Right renal cortex interstitium (tissue), 3 donors: Measurements from ENCODE around the gene LILRA6. TPM values are rescaled to one million over a fixed set of nuclear protein-coding genes. Genes with fewer than 3 reads are reported as not detected.

ENCODE experiments used
- DNase-seq, 3 donors: peaks; one replicate each; pipeline ENCODE4 v3.0.0-alpha.2; 2013; ENCODE audit warnings: low read depth in 3 of 3, low spot score in 2 of 3
- polyA plus RNA-seq, 3 donors: library from polyadenylated mRNA; unstranded; fragments of 120-200 nt; gene quantifications; one replicate each; pipeline ENCODE4 v1.2.1, GENCODE V29; 2013; ENCODE audit not compliant: insufficient read length in 3 of 3

Gene LILRA6
- polyA plus RNA-seq, 3 donors, result 0.37 to 0.42 (median 0.39) TPM

GRCh38 chr19:54190503-54191010 is 52.0 kb downstream of the LILRA6 start:
- DNase-seq, result peak; percentile 97 to 99 (median 97)

GRCh38 chr19:54189735-54190502 is 52.7 kb downstream of the LILRA6 start:
- peak; percentile 100 for DNase-seq

GRCh38 chr19:54189145-54189734 is 53.4 kb downstream of the LILRA6 start, which contains the start of gene MBOAT7:
TSS of gene MBOAT7 (minus strand) at chr19:54189580. CDS start at chr19:54188508, 1,072 bp downstream.
- no peak for DNase-seq

- no peak for DNase-seq
These were observed 54.2 kb downstream of the LILRA6 start for GRCh38 chr19:54188215-54188871.

GRCh38 chr19:54186934-54187381 is 55.6 kb downstream of the LILRA6 start:
- no peak for DNase-seq

Other genes with a start within 250 kb of the LILRA6 start
- gene VSTM1, start 178.9 kb downstream of the LILRA6 start, polyA plus RNA-seq, result under 1 TPM in 2 of 3 donors, not detected in 1; 0.23 to 0.42 TPM
- gene TARM1, start 161.4 kb downstream of the LILRA6 start, polyA plus RNA-seq, result not detected
- under 1 TPM; 0.11 to 0.20 (median 0.18) TPM for gene OSCAR, start 142.0 kb downstream of the LILRA6 start, polyA plus RNA-seq
- 100 to 1,000 TPM in 1 of 3 donors, 10 to 100 TPM in 2; 87.3 to 113 (median 96.6) TPM for gene NDUFA3, start 139.9 kb downstream of the LILRA6 start, polyA plus RNA-seq
- gene TFPT, start 127.1 kb downstream of the LILRA6 start, polyA plus RNA-seq, result 10 to 100 TPM; 11.9 to 13.8 (median 12.3) TPM
- 10 to 100 TPM; 70.4 to 75.2 (median 72.5) TPM for gene PRPF31, start 127.0 kb downstream of the LILRA6 start, polyA plus RNA-seq
- gene CNOT3, start 105.0 kb downstream of the LILRA6 start, polyA plus RNA-seq, result 10 to 100 TPM; 64.7 to 74.7 (median 70.8) TPM
- 1 to 10 TPM; 7.3 to 7.6 (median 7.6) TPM for gene LENG1, start 83.1 kb downstream of the LILRA6 start, polyA plus RNA-seq
- gene TMC4, start 69.6 kb downstream of the LILRA6 start, polyA plus RNA-seq, result 10 to 100 TPM; 23.0 to 33.2 (median 25.3) TPM
- gene MBOAT7, start 53.2 kb downstream of the LILRA6 start, polyA plus RNA-seq, result 10 to 100 TPM; 44.6 to 60.5 (median 54.0) TPM
- gene TSEN34, start 51.5 kb downstream of the LILRA6 start, polyA plus RNA-seq, result 10 to 100 TPM; 41.3 to 49.2 (median 42.1) TPM
- 1,000 to 10,000 TPM; 1,272 to 1,378 (median 1,292) TPM for gene RPS9, start 41.9 kb downstream of the LILRA6 start, polyA plus RNA-seq
- 1 to 10 TPM in 1 of 3 donors, under 1 TPM in 2; 0.74 to 1.1 (median 1.00) TPM for gene LILRB3, start 19.8 kb downstream of the LILRA6 start, polyA plus RNA-seq
- 1 to 10 TPM; 1.3 to 1.5 (median 1.4) TPM for gene LILRB5, start 14.5 kb upstream of the LILRA6 start, polyA plus RNA-seq
- gene LILRB2, start 38.3 kb upstream of the LILRA6 start, polyA plus RNA-seq, result 1 to 10 TPM in 2 of 3 donors, under 1 TPM in 1; 0.85 to 1.2 (median 1.1) TPM
- gene LILRA5, start 70.4 kb upstream of the LILRA6 start, polyA plus RNA-seq, result under 1 TPM; 0.23 to 0.62 (median 0.31) TPM
- under 1 TPM in 2 of 3 donors, not detected in 1; 0.14 to 0.29 TPM for gene LILRA4, start 96.4 kb upstream of the LILRA6 start, polyA plus RNA-seq
- 1 to 10 TPM; 3.1 to 5.1 (median 3.7) TPM for gene LAIR1, start 122.1 kb upstream of the LILRA6 start, polyA plus RNA-seq
- gene TTYH1, start 172.7 kb upstream of the LILRA6 start, polyA plus RNA-seq, result 1 to 10 TPM; 6.2 to 7.0 (median 6.9) TPM
- 10 to 100 TPM; 67.0 to 96.9 (median 68.5) TPM for gene LENG8, start 206.4 kb upstream of the LILRA6 start, polyA plus RNA-seq
- gene LENG9, start 221.0 kb upstream of the LILRA6 start, polyA plus RNA-seq, result 1 to 10 TPM; 1.2 to 2.2 (median 1.5) TPM
- 10 to 100 TPM; 20.2 to 22.0 (median 21.7) TPM for gene CDC42EP5, start 230.5 kb upstream of the LILRA6 start, polyA plus RNA-seq